ENCODE measurements around the gene NBPF19.
"Not testable (repeated sequence)": the region's sequence is repeated elsewhere in the genome, so short reads cannot be mapped to it uniquely, and the experiment has no call there.

GRCh38 chr1:149565485-149565884 lies 90.6 kb downstream of the NBPF19 start:
- not testable (repeated sequence) for TF ChIP-seq CTCF (IDR thresholded peaks at IDR 0.05; ENCODE audit: low read depth, low read length); EZH2phosphoT487 (IDR thresholded peaks at IDR 0.05; ENCODE audit: low read depth)

Data from OCI-LY3 (cell line).